HepG2 (cell line): ENCODE results near the gene CCDC38. TPM values are rescaled to one million over a fixed set of nuclear protein-coding genes. Genes with fewer than 3 reads are reported as not detected.

ENCODE experiments used
- EHMT2 ChIP-seq: fragments of 200-600 bp; sonication (generic); IDR thresholded peaks from 2 replicates; pipeline ENCODE4 v1.7.0; 2017; ENCODE audit warnings: antibody characterized with exemption, low read depth, low read length, borderline replicate concordance
- GTF2F1 ChIP-seq: fragments of 150-350 bp; IDR thresholded peaks from 2 replicates; pipeline ENCODE4 v1.6.1; 2014; ENCODE audit warnings: low read length
- KLF13 ChIP-seq: sonication (generic); formaldehyde crosslinking; IDR thresholded peaks from 2 replicates; pipeline ENCODE4 v1.4.0; 2020; ENCODE audit warnings: mild to moderate bottlenecking, missing genetic modification reagents
- MED8 ChIP-seq: sonication (generic); formaldehyde crosslinking; IDR thresholded peaks from 2 replicates; pipeline ENCODE4 v1.8.1; 2023; ENCODE audit warnings: mild to moderate bottlenecking, missing genetic modification reagents; ENCODE audit not compliant: insufficient replicate concordance
- NFE2L2 ChIP-seq: fragments of 150-350 bp; IDR thresholded peaks from 2 replicates; pipeline ENCODE4 v1.6.1; 2014; ENCODE audit warnings: low read length
- NFRKB ChIP-seq: fragments of 450-650 bp; IDR thresholded peaks from 2 replicates; pipeline ENCODE4 v1.6.1; 2017
- NRL ChIP-seq: sonication (generic); formaldehyde crosslinking; IDR thresholded peaks from 2 replicates; pipeline ENCODE4 v1.5.0; 2020; ENCODE audit warnings: missing genetic modification reagents, mild to moderate bottlenecking, moderate library complexity, borderline replicate concordance
- POGZ ChIP-seq: sonication (generic); formaldehyde crosslinking; IDR thresholded peaks from 2 replicates; pipeline ENCODE4 v1.4.0; 2020; ENCODE audit warnings: mild to moderate bottlenecking, missing genetic modification reagents
- SMAD3 ChIP-seq: sonication (generic); formaldehyde crosslinking; IDR thresholded peaks from 2 replicates; pipeline ENCODE4 v1.4.0; 2020; ENCODE audit warnings: missing genetic modification reagents
- SMC3 ChIP-seq: IDR thresholded peaks from 2 replicates; pipeline ENCODE4 v1.6.1; 2011; ENCODE audit warnings: low read length, improper control_type of control experiment
- TBX3 ChIP-seq: fragments of 450-650 bp; IDR thresholded peaks from 2 replicates; pipeline ENCODE4 v1.6.1; 2017; ENCODE audit warnings: antibody characterized with exemption, mild to moderate bottlenecking, inconsistent platforms, borderline replicate concordance
- XRCC5 ChIP-seq: fragments of 200-400 bp; formaldehyde crosslinking; optimal IDR thresholded peaks from 2 replicates; pipeline ENCODE3; 2017; ENCODE audit warnings: mild to moderate bottlenecking, low read length
- ZKSCAN8 ChIP-seq: IDR thresholded peaks from 2 replicates; pipeline ENCODE4 v1.6.1; 2016; ENCODE audit warnings: borderline replicate concordance, missing genetic modification reagents, missing compliant biosample characterization
- ZNF251 ChIP-seq: sonication (generic); formaldehyde crosslinking; IDR thresholded peaks from 2 replicates; pipeline ENCODE4 v1.9.0; 2021; ENCODE audit warnings: mild to moderate bottlenecking, missing genetic modification reagents
- ZNF678 ChIP-seq: sonication (generic); formaldehyde crosslinking; IDR thresholded peaks from 2 replicates; pipeline ENCODE4 v1.4.0; 2020; ENCODE audit warnings: mild to moderate bottlenecking, missing genetic modification reagents
- ZNF761 ChIP-seq: sonication (generic); formaldehyde crosslinking; conservative IDR thresholded peaks from 2 replicates; pipeline ENCODE4 v1.4.0; 2020; ENCODE audit warnings: mild to moderate bottlenecking, missing genetic modification reagents
- polyA plus RNA-seq, 8 experiments: library from polyadenylated mRNA; depleted of rRNA in 3 of 8; stranded (reverse) in 7 of 8; unstranded in 1 of 8; fragments of >200 nt; fragmentation: Illumina TruSeq in 4 of 8; extraction: Trizol in 4 of 8; gene quantifications; 2 replicates each; pipeline versions ENCODE4 v1.2.1 to v1.2.3, GENCODE V29; 2011 to 2016; ENCODE audit warnings: low read depth in 4 of 8, missing spikeins in 1 of 8, mixed read lengths in 1 of 8; ENCODE audit not compliant: insufficient read depth in 1 of 8
- total RNA-seq, 5 experiments: library from RNA; depleted of rRNA; stranded (reverse); fragments of >200 nt; fragmentation: Illumina TruSeq; extraction: Trizol; gene quantifications; 2 replicates each; pipeline ENCODE4 v1.2.3, GENCODE V29; 2016; ENCODE audit warnings: low read depth in 1 of 5
- TF ChIP-seq, protein P1 (sequence below): sonication (generic); formaldehyde crosslinking; IDR thresholded peaks from 2 replicates; pipeline ENCODE4 v1.4.0; 2020; ENCODE audit warnings: missing genetic modification reagents
- TF ChIP-seq, protein P2 (sequence below): sonication (generic); formaldehyde crosslinking; IDR thresholded peaks from 2 replicates; pipeline ENCODE4 v1.8.0; 2022; ENCODE audit warnings: missing genetic modification reagents, low read depth, mild to moderate bottlenecking, borderline replicate concordance
- TF ChIP-seq, protein P3 (sequence below): IDR thresholded peaks from 2 replicates; pipeline ENCODE4 v1.6.1; 2018; ENCODE audit warnings: missing genetic modification reagents, mild to moderate bottlenecking, missing compliant biosample characterization
- TF ChIP-seq, protein P4 (sequence below): sonication (generic); formaldehyde crosslinking; IDR thresholded peaks from 2 replicates; pipeline ENCODE4; 2020; ENCODE audit warnings: missing genetic modification reagents, mild to moderate bottlenecking, borderline replicate concordance
- TF ChIP-seq, protein P5 (sequence below): sonication (generic); formaldehyde crosslinking; IDR thresholded peaks from 2 replicates; pipeline ENCODE4 v1.5.0; 2020; ENCODE audit warnings: missing genetic modification reagents
- TF ChIP-seq, protein P6 (sequence below): sonication (generic); formaldehyde crosslinking; IDR thresholded peaks from 2 replicates; pipeline ENCODE4 v1.4.0; 2020; ENCODE audit warnings: low read depth, mild to moderate bottlenecking, missing genetic modification reagents
- TF ChIP-seq, protein P7 (sequence below): sonication (generic); formaldehyde crosslinking; IDR thresholded peaks from 2 replicates; pipeline ENCODE4 v1.4.0; 2020; ENCODE audit warnings: missing genetic modification reagents

CCDC38 gene
- total and polyA plus RNA-seq, 2 of the 13 experiments (the other 11 are each of a cell fraction or from before 2014, with no cell fraction given), result 0.24 to 0.32 TPM

DNA sequence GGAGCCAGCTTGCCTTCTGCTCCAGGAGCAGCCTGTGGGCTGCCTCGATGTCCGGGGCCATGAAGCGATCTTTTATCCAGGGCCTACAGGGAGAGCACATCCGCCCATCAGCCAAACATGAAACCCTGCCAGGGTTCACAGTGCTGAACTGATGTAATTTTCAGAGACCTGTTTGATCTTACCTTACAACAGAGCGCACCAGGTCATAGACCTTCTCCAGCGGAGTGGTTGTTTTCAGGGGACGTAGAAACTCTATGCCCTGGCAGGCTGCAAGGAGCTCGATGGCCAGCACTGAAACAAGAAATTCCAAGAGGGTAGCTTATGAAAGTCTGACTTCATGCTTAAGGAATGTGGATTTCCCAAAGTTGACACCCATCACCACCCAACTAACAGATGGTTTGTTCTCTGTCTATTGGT is 34.0 kb upstream of the CCDC38 start (continued):
- TF ChIP-seq, protein P1, sequence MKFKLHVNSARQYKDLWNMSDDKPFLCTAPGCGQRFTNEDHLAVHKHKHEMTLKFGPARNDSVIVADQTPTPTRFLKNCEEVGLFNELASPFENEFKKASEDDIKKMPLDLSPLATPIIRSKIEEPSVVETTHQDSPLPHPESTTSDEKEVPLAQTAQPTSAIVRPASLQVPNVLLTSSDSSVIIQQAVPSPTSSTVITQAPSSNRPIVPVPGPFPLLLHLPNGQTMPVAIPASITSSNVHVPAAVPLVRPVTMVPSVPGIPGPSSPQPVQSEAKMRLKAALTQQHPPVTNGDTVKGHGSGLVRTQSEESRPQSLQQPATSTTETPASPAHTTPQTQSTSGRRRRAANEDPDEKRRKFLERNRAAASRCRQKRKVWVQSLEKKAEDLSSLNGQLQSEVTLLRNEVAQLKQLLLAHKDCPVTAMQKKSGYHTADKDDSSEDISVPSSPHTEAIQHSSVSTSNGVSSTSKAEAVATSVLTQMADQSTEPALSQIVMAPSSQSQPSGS (CRISPR knock-in tag), result peak; percentile 73; the same call in 1 of the 2 replicates
- TF ChIP-seq ZKSCAN8 (CRISPR knock-in tag), result no peak; the same call in 1 of the 2 replicates
- TF ChIP-seq, protein P2, sequence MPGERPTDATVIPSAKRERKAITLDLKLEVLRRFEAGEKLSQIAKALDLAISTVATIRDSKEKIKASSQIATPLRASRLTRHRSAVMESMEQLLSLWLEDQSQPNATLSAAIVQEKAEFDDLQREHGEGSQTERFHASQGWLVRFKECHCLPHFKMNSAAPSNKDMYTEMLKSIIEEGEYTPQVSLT, result no peak
- no peak for TF ChIP-seq KLF13 (CRISPR knock-in tag)
- peak; percentile 71; the same call in 1 of the 2 replicates for TF ChIP-seq SMAD3 (CRISPR knock-in tag)
- no peak for TF ChIP-seq XRCC5
- TF ChIP-seq EHMT2, result no peak; the same call in 1 of the 2 replicates
- TF ChIP-seq, protein P3, sequence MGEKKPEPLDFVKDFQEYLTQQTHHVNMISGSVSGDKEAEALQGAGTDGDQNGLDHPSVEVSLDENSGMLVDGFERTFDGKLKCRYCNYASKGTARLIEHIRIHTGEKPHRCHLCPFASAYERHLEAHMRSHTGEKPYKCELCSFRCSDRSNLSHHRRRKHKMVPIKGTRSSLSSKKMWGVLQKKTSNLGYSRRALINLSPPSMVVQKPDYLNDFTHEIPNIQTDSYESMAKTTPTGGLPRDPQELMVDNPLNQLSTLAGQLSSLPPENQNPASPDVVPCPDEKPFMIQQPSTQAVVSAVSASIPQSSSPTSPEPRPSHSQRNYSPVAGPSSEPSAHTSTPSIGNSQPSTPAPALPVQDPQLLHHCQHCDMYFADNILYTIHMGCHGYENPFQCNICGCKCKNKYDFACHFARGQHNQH (CRISPR knock-in tag), result peak; percentile 64; the same call in 1 of the 2 replicates
- TF ChIP-seq, protein P4, sequence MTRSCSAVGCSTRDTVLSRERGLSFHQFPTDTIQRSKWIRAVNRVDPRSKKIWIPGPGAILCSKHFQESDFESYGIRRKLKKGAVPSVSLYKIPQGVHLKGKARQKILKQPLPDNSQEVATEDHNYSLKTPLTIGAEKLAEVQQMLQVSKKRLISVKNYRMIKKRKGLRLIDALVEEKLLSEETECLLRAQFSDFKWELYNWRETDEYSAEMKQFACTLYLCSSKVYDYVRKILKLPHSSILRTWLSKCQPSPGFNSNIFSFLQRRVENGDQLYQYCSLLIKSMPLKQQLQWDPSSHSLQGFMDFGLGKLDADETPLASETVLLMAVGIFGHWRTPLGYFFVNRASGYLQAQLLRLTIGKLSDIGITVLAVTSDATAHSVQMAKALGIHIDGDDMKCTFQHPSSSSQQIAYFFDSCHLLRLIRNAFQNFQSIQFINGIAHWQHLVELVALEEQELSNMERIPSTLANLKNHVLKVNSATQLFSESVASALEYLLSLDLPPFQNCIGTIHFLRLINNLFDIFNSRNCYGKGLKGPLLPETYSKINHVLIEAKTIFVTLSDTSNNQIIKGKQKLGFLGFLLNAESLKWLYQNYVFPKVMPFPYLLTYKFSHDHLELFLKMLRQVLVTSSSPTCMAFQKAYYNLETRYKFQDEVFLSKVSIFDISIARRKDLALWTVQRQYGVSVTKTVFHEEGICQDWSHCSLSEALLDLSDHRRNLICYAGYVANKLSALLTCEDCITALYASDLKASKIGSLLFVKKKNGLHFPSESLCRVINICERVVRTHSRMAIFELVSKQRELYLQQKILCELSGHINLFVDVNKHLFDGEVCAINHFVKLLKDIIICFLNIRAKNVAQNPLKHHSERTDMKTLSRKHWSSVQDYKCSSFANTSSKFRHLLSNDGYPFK, result peak; percentile 92
- no peak for TF ChIP-seq ZNF251
- no peak for TF ChIP-seq GTF2F1
- TF ChIP-seq POGZ (CRISPR knock-in tag), result peak; percentile 77
- no peak for TF ChIP-seq NFE2L2
- no peak for TF ChIP-seq TBX3
- TF ChIP-seq NRL (CRISPR knock-in tag), result no peak
- TF ChIP-seq, protein P5, sequence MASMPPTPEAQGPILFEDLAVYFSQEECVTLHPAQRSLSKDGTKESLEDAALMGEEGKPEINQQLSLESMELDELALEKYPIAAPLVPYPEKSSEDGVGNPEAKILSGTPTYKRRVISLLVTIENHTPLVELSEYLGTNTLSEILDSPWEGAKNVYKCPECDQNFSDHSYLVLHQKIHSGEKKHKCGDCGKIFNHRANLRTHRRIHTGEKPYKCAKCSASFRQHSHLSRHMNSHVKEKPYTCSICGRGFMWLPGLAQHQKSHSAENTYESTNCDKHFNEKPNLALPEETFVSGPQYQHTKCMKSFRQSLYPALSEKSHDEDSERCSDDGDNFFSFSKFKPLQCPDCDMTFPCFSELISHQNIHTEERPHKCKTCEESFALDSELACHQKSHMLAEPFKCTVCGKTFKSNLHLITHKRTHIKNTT, result no peak
- TF ChIP-seq, protein P6, sequence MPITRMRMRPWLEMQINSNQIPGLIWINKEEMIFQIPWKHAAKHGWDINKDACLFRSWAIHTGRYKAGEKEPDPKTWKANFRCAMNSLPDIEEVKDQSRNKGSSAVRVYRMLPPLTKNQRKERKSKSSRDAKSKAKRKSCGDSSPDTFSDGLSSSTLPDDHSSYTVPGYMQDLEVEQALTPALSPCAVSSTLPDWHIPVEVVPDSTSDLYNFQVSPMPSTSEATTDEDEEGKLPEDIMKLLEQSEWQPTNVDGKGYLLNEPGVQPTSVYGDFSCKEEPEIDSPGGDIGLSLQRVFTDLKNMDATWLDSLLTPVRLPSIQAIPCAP (CRISPR knock-in tag), result no peak
- TF ChIP-seq MED8 (CRISPR knock-in tag), result peak; percentile 49
- TF ChIP-seq ZNF761 (CRISPR knock-in tag), result no peak
- no peak for TF ChIP-seq NFRKB
- TF ChIP-seq ZNF678, result no peak
- TF ChIP-seq SMC3, result no peak
- TF ChIP-seq, protein P7, sequence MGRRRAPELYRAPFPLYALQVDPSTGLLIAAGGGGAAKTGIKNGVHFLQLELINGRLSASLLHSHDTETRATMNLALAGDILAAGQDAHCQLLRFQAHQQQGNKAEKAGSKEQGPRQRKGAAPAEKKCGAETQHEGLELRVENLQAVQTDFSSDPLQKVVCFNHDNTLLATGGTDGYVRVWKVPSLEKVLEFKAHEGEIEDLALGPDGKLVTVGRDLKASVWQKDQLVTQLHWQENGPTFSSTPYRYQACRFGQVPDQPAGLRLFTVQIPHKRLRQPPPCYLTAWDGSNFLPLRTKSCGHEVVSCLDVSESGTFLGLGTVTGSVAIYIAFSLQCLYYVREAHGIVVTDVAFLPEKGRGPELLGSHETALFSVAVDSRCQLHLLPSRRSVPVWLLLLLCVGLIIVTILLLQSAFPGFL (CRISPR knock-in tag), result no peak
